ENCODE data around the gene SORCS2.

DNA sequence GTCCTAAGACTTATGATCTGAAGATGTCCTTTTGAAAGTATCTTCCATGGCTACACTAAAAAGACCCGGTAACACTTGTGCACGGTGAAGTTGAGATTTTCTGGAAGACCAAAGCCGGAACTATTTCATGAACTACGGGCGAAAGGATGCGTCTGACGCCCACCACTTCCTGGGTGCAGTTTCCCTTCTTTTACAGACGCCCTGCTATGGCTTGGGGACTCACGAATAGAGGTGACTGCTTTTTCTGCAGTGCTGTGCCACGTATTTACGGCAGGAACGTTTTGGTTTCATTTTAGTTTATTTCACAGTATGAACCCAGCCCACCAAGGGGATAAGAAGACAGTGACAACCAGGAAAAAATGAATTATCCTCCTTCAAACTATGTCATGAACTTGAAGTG is 566.9 kb downstream of the SORCS2 start:
- TF ChIP-seq YY1 (IDR thresholded peaks at IDR 0.05; ENCODE audit: insufficient read depth, insufficient read length) (no peak), ZNF274 (IDR thresholded peaks at IDR 0.05; ENCODE audit: low read depth, low read length) (no peak), SUZ12 (IDR thresholded peaks at IDR 0.05; ENCODE audit: extremely low read depth, insufficient read depth, insufficient read length) (no peak)
